ENCODE data around the gene NUP93. TPM values are rescaled to one million over a fixed set of nuclear protein-coding genes. Genes with fewer than 3 reads are reported as not detected.

NUP93 gene
- total and polyA plus RNA-seq, 2 experiments from 2014 or later = 139 to 187 TPM

- no peak for TF ChIP-seq STAT1 (IDR thresholded peaks at IDR 0.05; ENCODE audit: unreplicated experiment)
- no peak for TF ChIP-seq ZNF331 (CRISPR knock-in tag; IDR thresholded peaks at IDR 0.05; ENCODE audit: low read depth)
- TF ChIP-seq CREB1 (CRISPR knock-in tag; IDR thresholded peaks at IDR 0.05; ENCODE audit: low read depth) = no peak
- no peak for TF ChIP-seq POLR2AphosphoS5 (IDR thresholded peaks at IDR 0.05; ENCODE audit: low read depth)
- no peak for TF ChIP-seq REST (IDR thresholded peaks at IDR 0.05; ENCODE audit: unreplicated experiment)
- no peak for TF ChIP-seq EZH2 (IDR thresholded peaks at IDR 0.05; ENCODE audit: low read depth, unreplicated experiment)
- TF ChIP-seq JUNB (IDR thresholded peaks at IDR 0.05; ENCODE audit: unreplicated experiment) = no peak
- no peak for TF ChIP-seq EZH2phosphoT487 (IDR thresholded peaks at IDR 0.05; ENCODE audit: unreplicated experiment)
- TF ChIP-seq CTCF (conservative IDR thresholded peaks at IDR 0.05; ENCODE audit: low read depth in 2 of 2) = no peak
- no peak for TF ChIP-seq ETS1 (IDR thresholded peaks at IDR 0.05)
- Histone ChIP-seq H3K9me2 (ENCODE audit: insufficient read depth) (no peaks in the 10 kb centered on the region), H3F3A (replicated peaks; ENCODE audit: low read depth) (no peaks in the 10 kb centered on the region), H3K36me3 (ENCODE audit: insufficient read depth) (no peaks in the 10 kb centered on the region), H3K4me1 (ENCODE audit: insufficient read depth) (peaks cover 53% of the 10 kb centered on the region), H3K4me3 (no peak overlapping the region), H3K27ac (ENCODE audit: low read depth) (no peak overlapping the region), H3K79me2 (replicated peaks; ENCODE audit: insufficient read depth) (peaks cover 82% of the 10 kb centered on the region), H4K20me1 (replicated peaks; ENCODE audit: insufficient read depth) (0 out of 2 replicates have a peak, but pooled peaks cover 6% of the 10 kb centered on the region), H2AFZ (no peak overlapping the region), H3K27me3 (ENCODE audit: insufficient read depth) (no peaks in the 10 kb centered on the region), H3K4me2 (no peak overlapping the region)
- Mint-ChIP-seq H3K4me1 (peaks cover 73% of the 10 kb centered on the region), H3K27me3 (ENCODE audit: insufficient read depth, low read depth, poor library complexity) (peaks cover 2% of the 10 kb centered on the region), H3K27ac (no peak overlapping the region), H3K9me3 (no peaks in the 10 kb centered on the region), H3K36me3 (ENCODE audit: low read depth) (no peaks in the 10 kb centered on the region), H3K4me3 (no peak overlapping the region)
- ATAC-seq (no peak), DNase-seq (ENCODE audit: low spot score) (no peak)
Measured at GRCh38 chr16:56779906-56780305, 50.0 kb downstream of the NUP93 start.

All from GM23338 (cell line).